PC-9 (cell line): ENCODE measurements around the gene CACHD1.

ENCODE experiments used
- EZH2 ChIP-seq: fragments of 200-600 bp; sonication (generic); IDR thresholded peaks from 2 replicates; pipeline ENCODE4 v1.8.0; 2017; ENCODE audit warnings: antibody characterized with exemption, low read depth
- TF ChIP-seq, protein P1 (sequence below): fragments of 200-600 bp; sonication (generic); conservative IDR thresholded peaks from 2 replicates; pipeline ENCODE4 v1.6.1; 2017; ENCODE audit warnings: mixed run types, antibody characterized with exemption, mild to moderate bottlenecking, moderate library complexity

DNA sequence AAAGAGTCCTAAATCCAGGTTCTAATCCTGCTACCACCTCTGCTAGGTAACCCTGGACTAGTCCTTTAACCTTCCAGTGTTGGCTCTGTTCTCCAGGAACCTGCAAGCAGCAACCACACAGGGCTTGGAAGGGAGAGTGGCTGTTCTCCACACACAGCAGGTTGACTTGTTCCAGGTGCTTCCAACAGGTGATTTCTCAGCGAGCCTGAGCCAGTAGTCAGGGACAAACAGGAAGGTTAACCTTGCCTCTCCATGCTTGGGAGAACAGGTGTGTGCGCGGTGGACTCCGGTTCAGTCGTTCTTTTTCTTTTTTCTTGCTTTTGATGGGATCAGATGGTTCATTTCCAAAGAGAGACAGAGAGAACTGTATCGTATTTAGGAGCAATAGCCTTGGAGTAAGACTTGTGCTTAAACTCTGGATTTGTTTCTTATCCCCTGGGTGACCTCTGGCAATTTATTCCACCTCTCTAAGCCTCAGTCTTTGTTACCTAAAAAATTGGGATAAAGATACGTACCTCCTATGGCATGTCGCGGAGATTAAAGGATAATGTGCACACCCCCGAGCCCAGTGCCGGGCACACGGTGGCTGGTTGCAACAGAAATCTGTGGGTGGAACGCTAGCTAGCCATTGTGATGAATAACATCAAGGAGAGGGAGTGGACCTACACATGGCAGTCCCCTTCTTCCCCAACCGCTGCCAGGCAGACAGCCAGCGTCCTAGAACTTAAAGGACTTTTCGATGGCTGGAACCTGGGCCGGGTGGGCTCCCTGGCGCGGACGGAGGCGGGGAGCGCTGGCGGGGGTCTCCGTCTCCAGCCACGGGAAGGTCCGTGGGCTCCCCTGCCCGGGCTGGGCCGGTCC is 583 bp upstream of the CACHD1 start:
- TF ChIP-seq, protein P1, sequence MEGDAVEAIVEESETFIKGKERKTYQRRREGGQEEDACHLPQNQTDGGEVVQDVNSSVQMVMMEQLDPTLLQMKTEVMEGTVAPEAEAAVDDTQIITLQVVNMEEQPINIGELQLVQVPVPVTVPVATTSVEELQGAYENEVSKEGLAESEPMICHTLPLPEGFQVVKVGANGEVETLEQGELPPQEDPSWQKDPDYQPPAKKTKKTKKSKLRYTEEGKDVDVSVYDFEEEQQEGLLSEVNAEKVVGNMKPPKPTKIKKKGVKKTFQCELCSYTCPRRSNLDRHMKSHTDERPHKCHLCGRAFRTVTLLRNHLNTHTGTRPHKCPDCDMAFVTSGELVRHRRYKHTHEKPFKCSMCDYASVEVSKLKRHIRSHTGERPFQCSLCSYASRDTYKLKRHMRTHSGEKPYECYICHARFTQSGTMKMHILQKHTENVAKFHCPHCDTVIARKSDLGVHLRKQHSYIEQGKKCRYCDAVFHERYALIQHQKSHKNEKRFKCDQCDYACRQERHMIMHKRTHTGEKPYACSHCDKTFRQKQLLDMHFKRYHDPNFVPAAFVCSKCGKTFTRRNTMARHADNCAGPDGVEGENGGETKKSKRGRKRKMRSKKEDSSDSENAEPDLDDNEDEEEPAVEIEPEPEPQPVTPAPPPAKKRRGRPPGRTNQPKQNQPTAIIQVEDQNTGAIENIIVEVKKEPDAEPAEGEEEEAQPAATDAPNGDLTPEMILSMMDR, result no peak
- no peak for TF ChIP-seq EZH2
